ENCODE measurements around the gene SHKBP1. TPM values are rescaled to one million over a fixed set of nuclear protein-coding genes. Genes with fewer than 3 reads are reported as not detected.

The SHKBP1 gene
- total and polyA plus RNA-seq, 2 of the 13 experiments (the other 11 are each of a cell fraction or from before 2014, with no cell fraction given): 16.2 to 17.4 TPM

GRCh38 chr19:40576585-40577451 is at the start of gene SHKBP1 (continued):
- peak; percentile 76; the same call in 1 of the 2 replicates for TF ChIP-seq ARID4A (CRISPR knock-in tag; IDR thresholded peaks at IDR 0.05; ENCODE audit: borderline replicate concordance)
- peak; percentile 98; the same call in 1 of the 2 replicates for TF ChIP-seq PCBP1 (IDR thresholded peaks at IDR 0.05; ENCODE audit: borderline replicate concordance, low read depth, low read length)
- TF ChIP-seq GABPA (IDR thresholded peaks at IDR 0.05; ENCODE audit: low read depth, low read length): peak; percentile 61
- TF ChIP-seq GABPA (CRISPR knock-in tag; IDR thresholded peaks at IDR 0.05; ENCODE audit: low read depth): peak; percentile 76
- TF ChIP-seq AHR (CRISPR knock-in tag; IDR thresholded peaks at IDR 0.05): no peak
- no peak for TF ChIP-seq ZNF772 (CRISPR knock-in tag; IDR thresholded peaks at IDR 0.05)
- no peak for TF ChIP-seq ZNF703 (CRISPR knock-in tag; IDR thresholded peaks at IDR 0.05; ENCODE audit: borderline replicate concordance)
- no peak for TF ChIP-seq TMF1 (CRISPR knock-in tag; IDR thresholded peaks at IDR 0.05; ENCODE audit: low read depth)
- TF ChIP-seq DNMT3B (CRISPR knock-in tag; conservative IDR thresholded peaks at IDR 0.05): 0 out of 2 replicates have a peak, but pooled peaks have one; percentile 56
- peak; percentile 51 for TF ChIP-seq HDAC1 (CRISPR knock-in tag; IDR thresholded peaks at IDR 0.05)
- TF ChIP-seq SRSF1 (optimal IDR thresholded peaks at IDR 0.05; ENCODE audit: low read depth, low read length): peak; percentile 43
- no peak for TF ChIP-seq ZNF383 (CRISPR knock-in tag; IDR thresholded peaks at IDR 0.05; ENCODE audit: borderline replicate concordance)
- 0 out of 2 replicates have a peak, but pooled peaks have one; percentile 7 for TF ChIP-seq FOXA3 (CRISPR knock-in tag; IDR thresholded peaks at IDR 0.05)
- TF ChIP-seq TRIM22 (IDR thresholded peaks at IDR 0.05): no peak
- TF ChIP-seq PRDM10 (CRISPR knock-in tag; IDR thresholded peaks at IDR 0.05; ENCODE audit: low read depth): peak; percentile 67; the same call in 1 of the 2 replicates
- TF ChIP-seq CSRNP1 (CRISPR knock-in tag; IDR thresholded peaks at IDR 0.05): 0 out of 2 replicates have a peak, but pooled peaks have one; percentile 35
- no peak for TF ChIP-seq ZNF720 (CRISPR knock-in tag; IDR thresholded peaks at IDR 0.05)
- TF ChIP-seq PTBP1 (IDR thresholded peaks at IDR 0.05; ENCODE audit: low read depth, low read length, poor library complexity, severe bottlenecking): no peak
